Stimulated activated CD8-positive, alpha-beta memory T cell treated with anti-CD3 and anti-CD28 coated beads, Interleukin-7, amount 100 ng/mL, for 1 hour (primary cell): ENCODE results near the gene KRT74.

Experiments used
- DNase-seq, 2 donors: peaks; one replicate each; pipeline ENCODE4 v3.0.0-alpha.2; 2020; ENCODE audit warnings: low read depth in 2 of 2

The KRT74 gene

DNA sequence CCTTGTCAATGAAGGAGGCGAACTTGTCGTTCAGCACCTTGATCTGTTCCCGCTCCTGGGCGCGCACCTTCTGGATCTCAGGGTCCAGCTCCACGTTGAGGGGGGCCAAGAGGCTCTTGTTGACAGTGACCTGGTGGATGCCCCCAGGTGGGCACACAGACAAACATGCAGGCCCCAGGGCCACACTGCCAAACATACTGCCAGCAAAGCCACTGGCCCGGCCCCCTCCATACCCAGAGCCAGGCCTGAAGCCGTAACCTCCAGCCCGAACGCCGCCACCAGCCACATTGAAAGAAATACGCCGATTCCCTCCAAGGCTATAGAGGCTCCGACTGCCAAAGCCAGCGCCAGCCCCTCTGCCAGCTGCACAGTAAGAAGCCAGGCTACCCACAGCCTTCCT, 337 bp downstream of the KRT74 start:
- no peak for DNase-seq

DNA sequence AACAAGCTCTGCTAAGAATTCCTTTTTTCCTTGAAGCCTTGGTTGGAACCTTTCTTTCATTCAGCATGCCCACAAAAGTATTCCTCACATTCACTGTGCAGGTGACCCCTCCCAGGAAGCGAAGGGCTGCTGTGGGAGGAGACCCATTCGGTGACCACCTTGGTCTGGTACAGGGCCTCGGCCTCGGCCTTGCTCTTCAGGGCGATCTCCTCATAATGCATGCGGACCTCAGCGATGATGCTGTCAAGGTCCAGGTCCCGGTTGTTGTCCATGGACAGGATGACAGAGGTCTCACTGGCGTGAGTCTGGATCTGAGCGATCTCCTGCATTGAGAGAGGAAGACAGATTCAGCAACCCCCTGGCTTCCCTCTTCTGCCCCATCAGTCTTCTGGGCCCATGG, 3.1 kb downstream of the KRT74 start:
- DNase-seq = no peak

DNA sequence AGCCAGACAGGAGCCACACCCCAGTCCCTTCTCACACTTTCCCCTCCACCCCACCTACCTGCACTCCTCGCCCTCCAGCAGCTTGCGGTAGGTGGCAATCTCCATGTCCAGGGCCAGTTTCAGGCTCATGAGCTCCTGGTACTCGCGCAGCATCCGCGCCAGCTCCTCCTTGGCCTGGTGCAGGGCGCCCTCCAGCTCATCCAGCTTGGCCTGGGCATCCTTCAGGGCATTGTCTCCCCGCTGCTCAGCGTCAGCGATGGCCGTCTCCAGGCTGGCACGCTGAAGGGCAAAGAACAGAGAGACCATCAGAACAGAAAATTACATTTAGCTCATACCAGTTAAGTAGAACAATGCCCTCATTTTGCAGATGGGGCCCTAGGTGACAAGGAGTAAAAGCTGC, 5.5 kb downstream of the KRT74 start:
- DNase-seq = no peak

DNA sequence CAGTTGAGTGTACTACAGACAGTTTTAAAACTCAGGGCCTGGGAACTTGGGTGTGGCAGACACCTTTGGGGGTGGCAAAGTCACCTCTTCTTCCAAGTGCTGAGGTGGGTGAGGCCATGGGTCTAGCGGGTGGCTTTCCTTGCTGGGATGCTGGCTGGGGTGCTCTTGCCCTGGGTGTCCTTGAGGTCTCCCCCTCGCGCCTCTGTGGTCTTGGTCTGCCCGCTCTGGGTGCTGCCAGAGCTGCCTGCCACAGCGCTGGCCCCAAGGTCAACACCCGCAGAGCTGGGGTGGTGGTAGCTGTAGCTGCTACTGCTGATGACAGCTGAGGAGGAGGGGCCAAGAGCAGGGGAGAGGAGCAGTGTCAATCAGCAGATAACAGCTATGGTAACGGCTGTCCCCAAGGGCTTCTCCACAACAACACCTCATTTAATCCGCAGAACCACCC, 6.8 kb downstream of the KRT74 start:
- DNase-seq = peak; percentile 31 to 32

DNA sequence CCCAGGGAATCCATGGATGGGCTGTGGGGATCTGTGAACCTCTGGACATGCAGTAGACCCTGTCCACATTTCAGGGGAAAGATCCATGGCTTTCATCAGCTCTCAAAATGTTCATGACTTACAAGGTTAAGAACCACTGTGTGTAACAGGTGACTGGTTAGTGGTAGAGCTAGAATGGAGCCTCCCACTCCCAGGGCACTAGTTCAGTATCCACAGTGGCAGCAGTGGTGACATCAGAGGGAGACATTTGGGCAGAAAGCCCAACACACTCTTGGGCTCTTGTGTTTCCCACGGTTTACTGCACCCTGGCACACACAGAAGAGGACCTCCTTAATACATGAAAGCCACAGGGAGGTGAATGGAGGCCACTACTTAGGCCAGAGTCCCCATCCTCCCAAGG, 9.1 kb downstream of the KRT74 start:
- DNase-seq = no peak

DNA sequence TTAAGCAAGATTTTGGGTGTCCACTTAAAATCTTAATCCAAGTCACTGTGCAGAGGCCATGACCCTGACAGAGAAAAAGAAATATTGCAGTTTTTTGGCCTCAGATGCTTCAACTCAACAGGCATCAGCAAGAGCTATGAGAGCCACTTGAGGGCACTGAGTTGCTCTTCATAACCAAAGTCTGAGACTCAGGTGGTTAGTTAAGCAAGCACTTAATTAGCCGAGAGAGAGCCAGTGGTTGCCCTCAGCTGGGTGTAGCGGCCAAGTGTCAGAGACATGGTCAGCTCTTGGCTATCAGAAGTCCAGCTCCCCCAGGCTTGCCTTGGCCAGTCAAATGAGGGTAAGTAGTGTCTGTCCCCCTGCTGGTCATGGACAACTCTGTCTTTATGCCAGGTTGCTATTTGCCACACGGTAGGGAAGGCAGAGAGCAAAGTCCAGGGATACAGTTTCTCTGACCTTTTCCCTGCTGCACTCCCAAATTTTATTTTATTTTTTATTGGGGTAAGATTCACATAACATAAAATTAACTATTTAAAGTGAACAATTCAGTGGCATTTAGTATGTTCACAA, 11.7 kb downstream of the KRT74 start:
- DNase-seq = no peak

DNA sequence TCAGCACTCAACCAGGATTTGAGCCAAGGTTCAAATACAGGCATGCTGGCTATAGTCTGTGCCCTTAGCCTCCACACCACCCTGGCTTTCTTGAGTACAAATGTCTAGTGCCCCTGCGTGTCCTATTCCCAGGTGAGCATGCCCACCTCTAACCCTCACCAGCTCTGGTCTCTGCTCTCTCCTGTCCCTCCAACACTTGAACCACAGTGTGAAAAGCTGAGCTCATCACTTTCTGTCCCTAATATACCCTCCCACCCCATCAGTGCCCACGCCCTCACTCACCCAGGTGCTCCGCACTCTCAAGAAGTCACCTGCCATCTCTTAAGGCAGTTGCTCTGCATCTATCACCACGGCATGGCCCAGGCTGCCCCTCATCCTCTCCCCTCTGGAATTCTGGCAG, 13.7 kb downstream of the KRT74 start:
- DNase-seq = no peak

DNA sequence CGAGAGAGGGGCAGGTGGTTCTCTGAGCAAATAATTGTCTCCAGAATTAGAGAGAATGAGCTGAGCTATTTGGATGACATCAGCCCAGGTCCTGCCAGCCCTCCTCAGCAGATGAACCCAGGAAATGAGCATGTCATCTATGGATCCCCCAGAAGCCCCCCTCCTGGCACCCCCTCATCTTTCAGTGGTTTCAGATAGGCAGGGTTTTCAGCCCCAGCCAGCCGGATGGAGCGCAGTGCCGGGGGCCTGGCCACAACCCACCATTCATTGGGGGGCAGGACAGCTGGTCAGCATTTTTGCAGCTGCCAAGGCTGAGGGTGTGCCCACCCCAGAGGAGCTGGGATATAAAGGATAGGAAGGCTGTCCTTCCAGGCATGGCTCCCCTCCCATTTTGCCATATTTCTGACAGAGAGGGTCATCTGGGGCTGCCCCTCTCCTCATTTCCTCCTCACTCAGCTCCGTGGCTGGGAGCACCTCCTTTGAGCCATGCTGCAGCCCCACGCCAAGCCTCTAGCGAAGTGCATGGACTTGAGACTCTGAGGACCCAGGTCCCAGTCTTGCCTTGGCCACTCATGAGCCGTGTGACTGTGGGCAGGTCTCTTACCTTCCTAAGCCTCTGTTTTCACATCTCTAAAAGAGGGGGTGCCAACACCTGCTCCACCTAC, 14.7 kb downstream of the KRT74 start:
- no peak for DNase-seq

DNA sequence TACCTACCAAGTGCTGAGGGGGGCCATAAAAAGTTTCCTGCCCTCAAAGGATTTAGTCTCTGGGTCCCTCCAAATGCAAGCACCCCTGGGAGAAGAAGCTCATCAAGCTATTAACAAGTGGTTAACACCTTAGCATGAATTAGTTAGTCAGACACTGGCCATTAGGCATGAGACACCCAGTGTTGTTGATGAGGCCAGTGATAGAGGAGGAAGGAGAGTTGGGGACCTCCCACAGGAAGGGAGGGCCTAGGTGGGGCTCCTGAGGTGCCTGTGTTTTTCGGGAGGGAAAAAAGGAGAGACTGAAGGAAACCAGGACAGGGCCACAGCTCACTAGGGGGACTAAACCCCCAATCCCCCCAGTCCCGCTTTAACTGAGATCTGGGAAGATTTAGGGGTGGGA, 16.2 kb downstream of the KRT74 start:
- no peak for DNase-seq

DNA sequence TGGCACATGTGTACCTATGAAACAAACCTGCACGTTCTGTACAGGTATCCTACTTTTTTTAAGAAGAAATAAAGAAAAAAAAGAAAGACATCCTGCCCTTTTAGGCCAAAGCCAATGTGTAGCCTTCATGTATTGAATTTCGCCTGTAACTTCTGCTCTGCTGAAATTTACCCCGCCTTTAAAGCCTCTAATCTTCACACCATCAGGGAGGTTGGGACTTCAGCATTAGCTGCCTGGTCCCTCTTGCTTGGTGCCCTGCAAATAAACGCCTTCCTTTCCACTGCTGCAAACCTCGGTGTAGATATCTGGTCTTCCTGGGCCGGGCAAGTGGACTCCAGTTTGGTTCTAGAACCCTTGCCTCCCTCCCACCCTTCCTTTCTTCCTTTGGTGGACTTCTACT, 18.1 kb downstream of the KRT74 start:
- no peak for DNase-seq

DNA sequence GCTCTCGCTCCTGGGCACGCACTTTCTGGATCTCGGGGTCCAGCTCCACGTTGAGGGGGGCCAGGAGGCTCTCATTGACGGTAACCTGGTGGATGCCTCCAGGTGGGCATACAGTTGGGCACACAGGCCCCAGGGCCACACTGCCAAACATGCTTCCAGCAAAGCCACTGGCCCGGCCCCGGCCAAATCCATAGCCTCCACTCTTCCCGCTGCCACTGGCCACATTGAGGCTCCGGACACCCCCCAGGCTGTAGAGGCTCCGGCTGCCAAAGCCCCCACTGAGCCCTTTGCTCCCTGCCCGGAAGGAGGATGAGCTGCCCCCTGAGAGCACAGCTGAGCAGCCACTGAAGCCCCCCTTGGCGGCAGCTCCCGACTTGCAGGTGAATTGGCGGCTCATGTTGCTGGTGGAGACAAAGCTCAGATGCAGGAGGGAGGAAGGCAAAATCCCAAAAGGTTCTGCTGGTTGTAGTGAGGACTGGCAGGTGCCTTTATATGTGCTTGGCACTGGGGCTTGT, 20.9 kb downstream of the KRT74 start, which contains the start of gene KRT71:
Gene KRT71 (minus strand): TSS at position 465 of the 515 bp plus-strand sequence. CDS start 68 bp downstream, at position 397.
- no peak for DNase-seq

DNA sequence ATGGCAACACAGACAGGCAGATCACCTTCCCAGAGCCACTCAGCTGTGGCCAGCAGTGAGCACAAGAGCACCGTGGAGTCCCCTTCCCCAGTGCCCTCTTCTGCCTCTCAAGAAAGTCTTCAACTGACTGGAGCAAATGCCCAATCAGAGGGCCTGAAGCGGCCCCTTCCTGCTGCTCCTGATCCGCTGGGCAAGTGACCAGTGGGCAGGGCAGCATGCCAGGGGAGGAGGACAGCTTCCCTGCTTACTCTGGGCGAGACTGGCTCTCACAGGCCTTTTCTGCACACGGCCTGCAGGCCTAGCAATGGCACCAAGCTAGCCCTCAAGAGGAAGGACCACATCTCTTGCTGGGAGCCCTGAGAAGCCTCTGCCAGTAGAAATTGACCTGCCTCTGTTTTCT, 21.6 kb downstream of the KRT74 start:
- no peak for DNase-seq

DNA sequence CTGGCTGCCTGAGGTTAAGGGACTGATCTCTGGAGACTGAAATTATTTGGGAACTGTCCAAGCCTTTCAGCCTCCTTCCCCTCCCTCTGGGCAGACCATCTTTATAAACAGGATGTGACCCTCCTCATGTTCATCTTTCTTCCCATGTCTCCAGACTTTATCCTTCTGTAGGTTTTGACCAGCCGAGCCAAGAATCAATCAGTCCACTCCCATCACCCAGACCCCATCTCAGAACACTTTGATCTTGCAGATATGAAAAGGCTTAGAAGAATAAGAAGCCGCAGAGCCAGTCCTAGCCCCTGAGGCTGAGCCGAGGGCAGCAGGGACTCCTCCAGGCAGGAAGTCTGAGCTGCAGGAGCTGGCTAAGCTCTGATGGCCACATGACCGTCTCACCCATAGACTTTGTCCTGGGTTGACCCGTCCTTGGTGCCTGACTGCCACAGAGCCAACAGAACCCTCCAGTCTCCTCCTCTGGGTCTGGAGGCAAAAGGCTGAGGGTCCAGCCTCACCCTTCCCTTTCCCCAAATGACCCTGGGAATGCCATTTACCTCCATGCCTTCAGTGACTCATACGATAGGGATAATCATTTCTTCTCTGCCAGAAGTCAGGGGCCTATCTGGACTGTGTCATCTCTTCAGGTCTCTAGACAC, 22.3 kb downstream of the KRT74 start:
- DNase-seq = no peak

DNA sequence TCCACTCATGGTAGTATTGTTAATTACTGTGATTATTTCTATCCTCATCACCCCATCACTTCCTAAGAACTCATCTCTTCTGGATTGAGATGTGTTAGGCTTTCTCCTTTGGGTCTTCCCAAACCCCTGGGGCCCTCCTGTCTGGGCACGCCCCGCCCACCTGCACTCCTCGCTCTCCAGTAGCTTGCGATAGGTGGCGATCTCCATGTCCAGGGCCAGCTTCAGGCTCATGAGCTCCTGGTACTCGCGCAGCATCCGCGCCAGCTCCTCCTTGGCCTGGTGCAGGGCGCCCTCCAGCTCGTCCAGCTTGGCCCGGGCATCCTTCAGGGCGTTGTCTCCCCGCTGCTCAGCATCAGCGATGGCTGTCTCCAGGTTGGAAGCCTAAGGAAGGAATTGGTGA, 27.5 kb downstream of the KRT74 start:
- DNase-seq = no peak

DNA sequence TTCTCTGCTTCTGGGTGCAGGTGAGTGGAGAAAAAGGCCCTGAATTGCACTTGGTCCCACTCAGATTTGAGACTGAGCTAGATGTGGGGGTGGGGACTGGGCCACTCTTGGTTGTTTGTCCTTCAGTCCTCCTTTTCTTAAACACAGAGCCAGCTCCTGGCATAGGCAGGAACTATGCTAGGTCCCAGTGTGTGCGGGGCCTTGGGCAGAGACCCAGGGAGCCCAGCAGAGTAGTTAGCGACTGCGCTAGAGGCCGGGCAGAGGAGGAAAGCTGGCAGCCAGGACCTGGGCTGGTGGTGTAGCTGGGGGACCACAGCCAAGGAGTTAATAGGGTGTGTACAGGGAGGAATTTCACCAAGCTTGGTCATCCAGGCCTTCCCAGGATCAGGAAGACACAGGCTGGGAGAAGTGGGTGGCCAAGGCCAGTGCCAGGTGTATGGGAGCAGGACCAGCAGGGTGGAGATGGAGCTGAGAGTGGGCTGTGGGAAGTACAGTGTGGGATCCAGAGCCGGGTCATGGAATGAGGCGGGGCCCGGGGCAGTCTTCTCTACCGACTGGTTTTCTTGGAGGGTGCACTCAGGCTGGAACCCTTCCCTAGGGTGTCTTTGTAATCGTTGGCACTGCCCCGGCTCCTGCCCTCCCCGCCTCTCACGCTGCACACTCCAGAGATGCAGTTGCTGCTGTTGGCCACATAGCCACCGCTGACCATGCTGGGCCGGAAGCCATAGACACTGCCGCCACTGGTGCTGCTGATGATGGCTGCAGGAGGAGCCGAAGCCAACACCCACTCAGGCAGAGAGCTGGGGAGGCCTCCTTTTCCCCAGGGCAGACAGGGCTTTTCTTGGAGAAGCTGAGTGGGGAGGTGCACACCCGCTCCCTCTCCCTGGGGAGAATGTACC, 29.4 kb downstream of the KRT74 start:
- no peak for DNase-seq

DNA sequence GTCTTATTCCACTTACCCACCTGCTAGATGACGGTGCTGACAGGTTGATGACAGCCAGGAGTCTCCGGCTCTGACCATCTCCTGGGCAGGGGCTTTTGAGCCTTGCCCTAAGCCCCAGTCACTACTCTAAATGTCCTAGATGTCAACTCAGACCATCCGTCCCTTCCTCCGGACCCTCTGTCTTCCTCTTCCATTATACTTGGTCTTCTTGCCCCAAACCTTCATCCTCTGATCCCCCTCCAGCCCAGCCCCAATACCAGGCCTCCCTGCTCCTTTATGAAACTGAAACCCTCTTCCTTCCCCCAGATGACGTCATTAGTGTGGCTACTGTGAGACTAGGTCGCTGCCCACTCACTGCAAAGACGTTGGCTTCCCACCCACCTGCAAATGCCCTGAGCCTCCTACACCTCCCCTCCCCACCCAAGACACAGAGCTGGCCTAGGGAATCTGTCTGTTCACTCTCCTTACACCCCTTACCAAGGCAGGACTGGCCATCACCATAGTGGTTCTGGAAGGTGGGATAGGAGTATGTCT, 30.8 kb downstream of the KRT74 start:
- no peak for DNase-seq

DNA sequence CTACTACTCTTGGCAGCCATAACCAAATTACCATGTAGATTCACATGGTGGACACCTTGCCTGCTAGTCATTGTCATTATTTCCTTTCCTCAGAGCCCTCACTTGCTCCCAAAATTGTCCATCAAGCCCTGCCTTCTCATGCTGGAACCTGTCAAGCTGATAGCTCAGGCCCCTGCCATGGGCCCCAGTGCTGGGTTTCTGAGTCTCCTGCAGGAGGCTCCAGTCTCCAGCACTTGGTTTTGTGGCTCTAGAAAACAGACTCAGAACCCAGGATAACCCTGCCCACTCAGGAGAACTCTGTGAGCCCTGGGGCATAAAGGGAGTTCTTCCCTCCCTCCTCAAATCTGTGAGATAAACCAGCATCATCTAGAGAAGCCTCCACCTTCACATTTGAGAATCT, 31.5 kb downstream of the KRT74 start:
- DNase-seq = no peak

DNA sequence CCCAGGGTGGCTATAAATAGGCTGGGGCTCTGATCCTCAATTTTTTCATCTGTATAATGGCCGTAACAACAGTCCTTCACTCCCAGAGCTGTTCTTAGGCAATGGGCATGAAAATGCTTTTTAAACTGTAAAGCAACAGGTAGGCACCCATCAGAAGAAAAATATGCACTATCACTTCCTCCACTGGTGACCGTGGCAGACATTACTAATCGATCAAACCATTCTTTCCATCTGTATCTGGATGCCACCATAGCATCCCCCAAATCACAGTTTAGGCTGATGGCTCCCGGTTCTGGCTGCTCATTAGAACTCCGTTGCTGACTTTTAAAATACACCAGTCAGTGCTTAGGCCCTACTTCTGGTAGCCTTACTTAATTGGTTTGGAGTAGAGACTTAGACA, 31.9 kb downstream of the KRT74 start:
- DNase-seq = no peak

DNA sequence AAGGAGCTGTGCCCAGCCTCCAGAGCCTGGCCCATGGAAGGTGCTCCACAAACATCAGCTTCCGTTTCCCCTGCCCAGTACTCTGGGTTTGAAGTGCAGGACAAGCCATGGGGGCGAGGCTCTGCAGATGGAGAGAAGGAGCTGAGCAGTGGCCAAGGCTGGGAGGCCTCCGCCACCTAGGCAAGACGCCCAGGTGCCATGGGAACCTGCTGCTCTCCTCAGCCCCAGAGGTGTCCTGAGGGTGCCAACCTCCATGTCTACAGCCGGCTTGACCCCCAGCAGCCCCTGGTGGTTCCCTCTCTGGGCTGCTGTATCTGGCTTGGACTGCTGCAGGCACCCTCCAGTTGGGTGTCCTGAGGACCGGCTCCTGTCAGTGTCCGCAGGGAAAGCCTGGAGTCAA, 33.1 kb downstream of the KRT74 start:
- DNase-seq = no peak

DNA sequence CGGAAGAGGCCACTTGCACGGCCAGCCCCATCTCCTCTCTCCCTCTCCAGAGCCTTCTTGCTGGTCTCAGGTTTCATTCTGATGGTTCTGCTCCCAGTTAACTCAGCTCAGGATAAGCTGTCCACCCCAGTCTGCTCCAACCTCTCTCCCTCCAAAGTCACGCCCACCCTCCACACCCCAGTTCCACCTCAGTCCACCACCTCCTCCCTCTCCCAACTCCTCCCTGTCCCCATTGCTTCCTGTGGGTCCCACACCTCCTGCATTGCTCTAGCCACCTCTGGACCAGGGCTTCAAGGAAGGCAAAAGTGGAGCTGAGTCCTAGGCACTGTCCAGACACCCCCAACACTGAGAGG, 33.8 kb downstream of the KRT74 start:
- no peak for DNase-seq

DNA sequence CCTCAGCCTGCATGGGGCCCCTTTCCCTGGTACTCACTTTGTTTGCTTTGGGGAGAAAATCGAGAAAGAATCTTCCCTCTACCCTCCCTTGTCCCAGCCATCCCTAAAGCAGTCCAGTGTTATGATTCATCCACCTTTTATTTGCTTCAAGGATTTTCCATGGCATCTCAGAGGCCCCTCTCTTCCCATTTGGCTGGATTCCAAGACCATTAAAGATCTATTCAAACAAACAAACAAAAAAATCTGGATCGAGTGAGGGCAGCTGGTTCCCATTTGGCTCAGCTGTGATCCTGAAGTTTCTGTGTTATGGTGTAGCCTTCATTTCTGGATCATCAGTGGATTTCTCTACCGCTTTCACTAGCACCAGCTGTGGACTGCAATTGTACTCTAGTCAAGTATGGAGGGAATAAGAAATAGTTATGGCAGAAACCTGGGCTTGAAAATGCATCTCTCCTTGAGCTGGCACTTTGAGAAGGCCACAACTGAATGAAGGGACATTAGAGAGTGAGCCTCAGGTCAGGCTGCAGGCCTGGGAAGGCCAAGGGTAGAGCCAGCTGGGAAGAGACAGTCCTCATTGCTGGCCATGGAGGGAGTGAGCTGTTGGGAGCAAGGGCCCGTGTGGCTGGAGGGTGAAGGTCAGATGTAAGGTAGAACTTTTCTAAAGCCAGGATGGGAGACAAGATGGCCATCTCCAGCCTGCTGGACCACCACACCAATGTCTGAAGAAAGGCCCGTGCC, 34.4 kb downstream of the KRT74 start:
- DNase-seq = no peak
